SK-N-SH treated with all-trans-retinoic acid at 6 μM for 48 hours (cell line): ENCODE data around the gene SEC23A.
"Not testable (repeated sequence)": the region's sequence is repeated elsewhere in the genome, so short reads cannot be mapped to it uniquely, and the experiment has no call there.

Experiments
- ARNTL ChIP-seq: fragments of 450-650 bp; formaldehyde crosslinking; IDR thresholded peaks from 2 replicates; pipeline ENCODE4 v1.5.0; 2020; ENCODE audit warnings: low read depth, mild to moderate bottlenecking, moderate library complexity, borderline replicate concordance
- ESRRG ChIP-seq: fragments of 250-450 bp; sonication (Bioruptor Pico); IDR thresholded peaks from 2 replicates; pipeline ENCODE4 v1.6.1; 2021; ENCODE audit warnings: mild to moderate bottlenecking
- GLIS3 ChIP-seq: fragments of 250-450 bp; sonication (Bioruptor Pico); IDR thresholded peaks from 2 replicates; pipeline ENCODE4 v1.5.0; 2020; ENCODE audit warnings: mild to moderate bottlenecking, moderate library complexity
- OSR1 ChIP-seq: fragments of 250-450 bp; sonication (Bioruptor Pico); IDR thresholded peaks from 2 replicates; pipeline ENCODE4 v1.8.0; 2022; ENCODE audit warnings: moderate library complexity, mild to moderate bottlenecking, inconsistent platforms
- RARB ChIP-seq: fragments of 250-450 bp; sonication (Bioruptor Pico); IDR thresholded peaks from 2 replicates; pipeline ENCODE4 v1.8.0; 2021; ENCODE audit warnings: mild to moderate bottlenecking, moderate library complexity
- TCF4 ChIP-seq: fragments of 250-450 bp; sonication (Bioruptor Pico); IDR thresholded peaks from 2 replicates; pipeline ENCODE4 v1.8.0; 2021; ENCODE audit warnings: mild to moderate bottlenecking, moderate library complexity, borderline replicate concordance
- ZNF565 ChIP-seq: fragments of 450-650 bp; formaldehyde crosslinking; conservative IDR thresholded peaks from 2 replicates; pipeline ENCODE4 v1.5.0; 2020; ENCODE audit warnings: low read depth, mild to moderate bottlenecking, moderate library complexity
- ZNF70 ChIP-seq: fragments of 450-650 bp; formaldehyde crosslinking; IDR thresholded peaks from 2 replicates; pipeline ENCODE4 v1.5.0; 2020; ENCODE audit warnings: mild to moderate bottlenecking, moderate library complexity
- TF ChIP-seq, protein P1 (sequence below): fragments of 250-450 bp; sonication (Bioruptor Pico); IDR thresholded peaks from 2 replicates; pipeline ENCODE4 v1.8.0; 2020; ENCODE audit warnings: mild to moderate bottlenecking, moderate library complexity, borderline replicate concordance
- TF ChIP-seq, protein P2 (sequence below): fragments of 250-450 bp; sonication (Bioruptor Pico); IDR thresholded peaks from 2 replicates; pipeline ENCODE4 v1.5.1; 2021; ENCODE audit warnings: mild to moderate bottlenecking, moderate library complexity

DNA sequence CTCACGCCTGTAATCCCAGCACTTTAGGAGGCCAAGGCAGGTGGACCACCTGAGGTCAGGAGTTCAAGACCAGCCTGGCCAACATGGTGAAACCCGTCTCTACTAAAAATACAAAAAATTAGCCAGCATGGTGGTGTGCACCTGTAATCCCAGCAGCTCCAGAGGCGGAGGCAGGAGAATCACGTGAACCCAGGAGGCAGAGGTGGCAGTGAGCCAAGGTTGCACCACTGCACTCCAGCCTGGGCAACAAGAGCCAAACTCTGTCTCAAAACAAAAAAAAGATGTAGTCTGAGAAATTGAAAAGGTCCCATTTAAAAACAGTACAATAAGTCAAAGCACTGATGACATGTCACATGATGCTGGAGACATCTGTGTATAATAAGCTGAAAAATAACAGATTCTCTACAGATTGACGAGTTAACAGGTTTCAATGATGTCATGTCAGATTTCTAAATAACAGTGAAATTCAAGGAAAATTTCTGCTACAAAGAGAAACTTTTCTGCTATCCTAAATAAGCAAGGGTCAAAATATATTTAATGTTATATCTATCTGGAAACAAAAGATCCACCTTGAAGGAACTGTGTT, 50.1 kb downstream of the SEC23A start:
- TF ChIP-seq, protein P1, sequence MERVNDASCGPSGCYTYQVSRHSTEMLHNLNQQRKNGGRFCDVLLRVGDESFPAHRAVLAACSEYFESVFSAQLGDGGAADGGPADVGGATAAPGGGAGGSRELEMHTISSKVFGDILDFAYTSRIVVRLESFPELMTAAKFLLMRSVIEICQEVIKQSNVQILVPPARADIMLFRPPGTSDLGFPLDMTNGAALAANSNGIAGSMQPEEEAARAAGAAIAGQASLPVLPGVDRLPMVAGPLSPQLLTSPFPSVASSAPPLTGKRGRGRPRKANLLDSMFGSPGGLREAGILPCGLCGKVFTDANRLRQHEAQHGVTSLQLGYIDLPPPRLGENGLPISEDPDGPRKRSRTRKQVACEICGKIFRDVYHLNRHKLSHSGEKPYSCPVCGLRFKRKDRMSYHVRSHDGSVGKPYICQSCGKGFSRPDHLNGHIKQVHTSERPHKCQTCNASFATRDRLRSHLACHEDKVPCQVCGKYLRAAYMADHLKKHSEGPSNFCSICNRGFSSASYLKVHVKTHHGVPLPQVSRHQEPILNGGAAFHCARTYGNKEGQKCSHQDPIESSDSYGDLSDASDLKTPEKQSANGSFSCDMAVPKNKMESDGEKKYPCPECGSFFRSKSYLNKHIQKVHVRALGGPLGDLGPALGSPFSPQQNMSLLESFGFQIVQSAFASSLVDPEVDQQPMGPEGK (CRISPR knock-in tag) = not testable (repeated sequence)
- not testable (repeated sequence) for TF ChIP-seq OSR1 (CRISPR knock-in tag); ZNF565 (CRISPR knock-in tag); GLIS3 (CRISPR knock-in tag); ARNTL (CRISPR knock-in tag); RARB; ZNF70; TCF4 (CRISPR knock-in tag); ESRRG
- TF ChIP-seq, protein P2, sequence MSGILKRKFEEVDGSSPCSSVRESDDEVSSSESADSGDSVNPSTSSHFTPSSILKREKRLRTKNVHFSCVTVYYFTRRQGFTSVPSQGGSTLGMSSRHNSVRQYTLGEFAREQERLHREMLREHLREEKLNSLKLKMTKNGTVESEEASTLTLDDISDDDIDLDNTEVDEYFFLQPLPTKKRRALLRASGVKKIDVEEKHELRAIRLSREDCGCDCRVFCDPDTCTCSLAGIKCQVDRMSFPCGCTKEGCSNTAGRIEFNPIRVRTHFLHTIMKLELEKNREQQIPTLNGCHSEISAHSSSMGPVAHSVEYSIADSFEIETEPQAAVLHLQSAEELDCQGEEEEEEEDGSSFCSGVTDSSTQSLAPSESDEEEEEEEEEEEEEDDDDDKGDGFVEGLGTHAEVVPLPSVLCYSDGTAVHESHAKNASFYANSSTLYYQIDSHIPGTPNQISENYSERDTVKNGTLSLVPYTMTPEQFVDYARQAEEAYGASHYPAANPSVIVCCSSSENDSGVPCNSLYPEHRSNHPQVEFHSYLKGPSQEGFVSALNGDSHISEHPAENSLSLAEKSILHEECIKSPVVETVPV (CRISPR knock-in tag) = not testable (repeated sequence)
